AG10803 (cell line): ENCODE data around the gene CNST.

Experiments used
- DNase-seq: peaks from one replicate; pipeline ENCODE4 v3.0.0; 2010; ENCODE audit warnings: low read depth
- H3K4me3 ChIP-seq: 2 replicates; pipeline ENCODE4 v1.5.1; 2011; ENCODE audit warnings: mild to moderate bottlenecking, low read length, control low read depth
- CTCF ChIP-seq: conservative IDR thresholded peaks from 2 replicates; pipeline ENCODE4 v1.5.1; 2011; ENCODE audit warnings: mild to moderate bottlenecking, low read length, control low read depth, inconsistent platforms

The CNST gene

GRCh38 chr1:246647113-246647512 lies 80.9 kb downstream of the CNST start:
- DNase-seq, result peak; percentile 69
- peak; percentile 76 for TF ChIP-seq CTCF
- no peak overlapping the region for H3K4me3 ChIP-seq

GRCh38 chr1:246647513-246647912 lies 81.3 kb downstream of the CNST start:
- no peak for TF ChIP-seq CTCF
- DNase-seq, result peak; percentile 31
- no peak overlapping the region for H3K4me3 ChIP-seq

- DNase-seq, result no peak
- no peak overlapping the region for H3K4me3 ChIP-seq
- no peak for TF ChIP-seq CTCF
Observed at GRCh38 chr1:246651012-246651695, 84.9 kb downstream of the CNST start.

GRCh38 chr1:246658567-246658966 lies 92.3 kb downstream of the CNST start:
- no peak for DNase-seq
- TF ChIP-seq CTCF, result no peak
- no peak overlapping the region for H3K4me3 ChIP-seq

GRCh38 chr1:246659594-246660140 lies 93.4 kb downstream of the CNST start:
- no peak for TF ChIP-seq CTCF
- no peak for DNase-seq
- H3K4me3 ChIP-seq, result no peak overlapping the region

- no peak overlapping the region for H3K4me3 ChIP-seq
- no peak for DNase-seq
- no peak for TF ChIP-seq CTCF
Observed at GRCh38 chr1:246661451-246661850, 95.2 kb downstream of the CNST start.

- no peak for TF ChIP-seq CTCF
- no peak overlapping the region for H3K4me3 ChIP-seq
- no peak for DNase-seq
Observed at GRCh38 chr1:246667773-246668172, 101.5 kb downstream of the CNST start.
